Measurements from ENCODE around the gene LEAP2.

LEAP2 gene

DNA sequence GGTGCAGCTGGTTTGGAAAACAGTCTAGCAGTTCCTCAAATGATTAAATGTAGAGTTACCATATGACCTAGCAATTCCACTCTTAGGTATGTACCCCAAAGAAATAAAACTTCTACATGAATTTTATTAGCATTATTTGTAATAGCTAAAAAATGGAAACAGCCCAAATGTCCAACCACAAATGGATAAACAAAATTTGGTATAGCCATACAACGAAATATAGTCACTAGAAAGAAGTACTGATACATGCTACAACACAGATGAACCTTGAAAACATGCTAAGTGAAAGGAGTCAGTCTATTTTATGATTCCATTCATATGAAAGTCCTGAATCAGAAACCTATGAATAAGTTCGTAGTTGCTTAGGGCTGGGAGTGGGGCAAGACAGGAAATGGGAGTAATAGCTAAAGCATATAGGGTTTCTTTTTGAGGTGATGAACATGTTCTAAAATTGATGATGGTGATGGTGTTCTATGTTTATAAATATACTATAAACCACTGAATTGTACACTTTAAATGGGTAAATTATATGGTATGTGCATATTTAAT lies 13.5 kb upstream of the LEAP2 start (continued):
- no peak for TF ChIP-seq ZFHX2 (tag by site-specific recombination; conservative IDR thresholded peaks at IDR 0.05)

DNA sequence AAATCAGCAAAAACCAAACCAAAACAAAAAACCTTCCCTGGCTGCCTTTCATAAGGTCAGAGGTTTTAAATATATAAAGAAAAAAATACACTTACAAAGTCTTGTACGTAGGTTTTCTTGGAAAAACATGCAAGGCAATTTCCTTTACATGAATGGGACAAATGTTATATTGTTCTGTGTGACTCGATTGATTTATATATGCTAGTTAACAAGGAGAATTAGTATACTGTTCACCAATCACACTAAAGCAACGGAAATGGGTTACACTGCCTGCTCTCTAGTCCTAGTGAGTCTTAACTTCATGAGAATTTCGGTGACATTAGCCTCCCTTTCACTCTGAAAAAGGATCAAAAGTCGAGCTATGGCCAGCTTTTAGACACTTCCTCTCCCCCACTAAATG lies 12.7 kb upstream of the LEAP2 start:
- Histone ChIP-seq H3K27ac (ENCODE audit: extremely low read depth, low read depth, low read length) (no peak overlapping the region), H3K4me1 (ENCODE audit: control insufficient read depth, insufficient read depth, low read length) (0 out of 2 replicates have a peak, but pooled peaks cover 2% of the 10 kb centered on the region), H3K4me3 (ENCODE audit: low read depth, low read length) (no peak overlapping the region), H3K36me3 (ENCODE audit: control insufficient read depth in 2 of 2, insufficient read depth in 1 of 2, low read length in 2 of 2) (no peaks in the 10 kb centered on the region), H3K9me3 (ENCODE audit: control insufficient read depth, insufficient read depth, low read depth, low read length) (no peaks in the 10 kb centered on the region)
- TF ChIP-seq, protein P1, sequence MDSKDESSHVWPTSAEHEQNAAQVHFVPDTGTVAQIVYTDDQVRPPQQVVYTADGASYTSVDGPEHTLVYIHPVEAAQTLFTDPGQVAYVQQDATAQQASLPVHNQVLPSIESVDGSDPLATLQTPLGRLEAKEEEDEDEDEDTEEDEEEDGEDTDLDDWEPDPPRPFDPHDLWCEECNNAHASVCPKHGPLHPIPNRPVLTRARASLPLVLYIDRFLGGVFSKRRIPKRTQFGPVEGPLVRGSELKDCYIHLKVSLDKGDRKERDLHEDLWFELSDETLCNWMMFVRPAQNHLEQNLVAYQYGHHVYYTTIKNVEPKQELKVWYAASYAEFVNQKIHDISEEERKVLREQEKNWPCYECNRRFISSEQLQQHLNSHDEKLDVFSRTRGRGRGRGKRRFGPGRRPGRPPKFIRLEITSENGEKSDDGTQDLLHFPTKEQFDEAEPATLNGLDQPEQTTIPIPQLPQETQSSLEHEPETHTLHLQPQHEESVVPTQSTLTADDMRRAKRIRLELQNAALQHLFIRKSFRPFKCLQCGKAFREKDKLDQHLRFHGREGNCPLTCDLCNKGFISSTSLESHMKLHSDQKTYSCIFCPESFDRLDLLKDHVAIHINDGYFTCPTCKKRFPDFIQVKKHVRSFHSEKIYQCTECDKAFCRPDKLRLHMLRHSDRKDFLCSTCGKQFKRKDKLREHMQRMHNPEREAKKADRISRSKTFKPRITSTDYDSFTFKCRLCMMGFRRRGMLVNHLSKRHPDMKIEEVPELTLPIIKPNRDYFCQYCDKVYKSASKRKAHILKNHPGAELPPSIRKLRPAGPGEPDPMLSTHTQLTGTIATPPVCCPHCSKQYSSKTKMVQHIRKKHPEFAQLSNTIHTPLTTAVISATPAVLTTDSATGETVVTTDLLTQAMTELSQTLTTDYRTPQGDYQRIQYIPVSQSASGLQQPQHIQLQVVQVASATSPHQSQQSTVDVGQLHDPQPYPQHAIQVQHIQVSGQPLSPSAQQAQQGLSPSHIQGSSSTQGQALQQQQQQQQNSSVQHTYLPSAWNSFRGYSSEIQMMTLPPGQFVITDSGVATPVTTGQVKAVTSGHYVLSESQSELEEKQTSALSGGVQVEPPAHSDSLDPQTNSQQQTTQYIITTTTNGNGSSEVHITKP (tag by site-specific recombination; IDR thresholded peaks at IDR 0.05) = no peak
- TF ChIP-seq ZNF19 (tag by site-specific recombination; IDR thresholded peaks at IDR 0.05; ENCODE audit: low read depth) (no peak), TRIM28 (IDR thresholded peaks at IDR 0.05; ENCODE audit: borderline replicate concordance, low read length) (no peak), ZNF394 (tag by site-specific recombination; IDR thresholded peaks at IDR 0.05; ENCODE audit: borderline replicate concordance) (no peak), EGR2 (tag by site-specific recombination; IDR thresholded peaks at IDR 0.05; ENCODE audit: low read depth) (no peak), ZNF776 (tag by site-specific recombination; IDR thresholded peaks at IDR 0.05; ENCODE audit: borderline replicate concordance) (no peak), SP2 (tag by site-specific recombination; IDR thresholded peaks at IDR 0.05) (no peak), ZFP37 (tag by site-specific recombination; IDR thresholded peaks at IDR 0.05) (no peak)
- TF ChIP-seq, protein P2, sequence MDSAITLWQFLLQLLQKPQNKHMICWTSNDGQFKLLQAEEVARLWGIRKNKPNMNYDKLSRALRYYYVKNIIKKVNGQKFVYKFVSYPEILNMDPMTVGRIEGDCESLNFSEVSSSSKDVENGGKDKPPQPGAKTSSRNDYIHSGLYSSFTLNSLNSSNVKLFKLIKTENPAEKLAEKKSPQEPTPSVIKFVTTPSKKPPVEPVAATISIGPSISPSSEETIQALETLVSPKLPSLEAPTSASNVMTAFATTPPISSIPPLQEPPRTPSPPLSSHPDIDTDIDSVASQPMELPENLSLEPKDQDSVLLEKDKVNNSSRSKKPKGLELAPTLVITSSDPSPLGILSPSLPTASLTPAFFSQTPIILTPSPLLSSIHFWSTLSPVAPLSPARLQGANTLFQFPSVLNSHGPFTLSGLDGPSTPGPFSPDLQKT (IDR thresholded peaks at IDR 0.05; ENCODE audit: borderline replicate concordance, low read depth, low read length) = no peak
- TF ChIP-seq, protein P3, sequence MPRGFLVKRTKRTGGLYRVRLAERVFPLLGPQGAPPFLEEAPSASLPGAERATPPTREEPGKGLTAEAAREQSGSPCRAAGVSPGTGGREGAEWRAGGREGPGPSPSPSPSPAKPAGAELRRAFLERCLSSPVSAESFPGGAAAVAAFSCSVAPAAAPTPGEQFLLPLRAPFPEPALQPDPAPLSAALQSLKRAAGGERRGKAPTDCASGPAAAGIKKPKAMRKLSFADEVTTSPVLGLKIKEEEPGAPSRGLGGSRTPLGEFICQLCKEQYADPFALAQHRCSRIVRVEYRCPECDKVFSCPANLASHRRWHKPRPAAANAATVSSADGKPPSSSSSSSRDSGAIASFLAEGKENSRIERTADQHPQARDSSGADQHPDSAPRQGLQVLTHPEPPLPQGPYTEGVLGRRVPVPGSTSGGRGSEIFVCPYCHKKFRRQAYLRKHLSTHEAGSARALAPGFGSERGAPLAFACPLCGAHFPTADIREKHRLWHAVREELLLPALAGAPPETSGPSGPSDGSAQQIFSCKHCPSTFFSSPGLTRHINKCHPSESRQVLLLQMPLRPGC (tag by site-specific recombination; IDR thresholded peaks at IDR 0.05) = no peak
- POLR2A ChIA-PET = no interaction called here
- CTCF ChIA-PET = interaction anchor here (0.5 to 0.9 kb wide), 2 partner anchors 333 to 357 kb away, joined by 3 read pairs; no protein-coding TSS in a partner anchor

DNA sequence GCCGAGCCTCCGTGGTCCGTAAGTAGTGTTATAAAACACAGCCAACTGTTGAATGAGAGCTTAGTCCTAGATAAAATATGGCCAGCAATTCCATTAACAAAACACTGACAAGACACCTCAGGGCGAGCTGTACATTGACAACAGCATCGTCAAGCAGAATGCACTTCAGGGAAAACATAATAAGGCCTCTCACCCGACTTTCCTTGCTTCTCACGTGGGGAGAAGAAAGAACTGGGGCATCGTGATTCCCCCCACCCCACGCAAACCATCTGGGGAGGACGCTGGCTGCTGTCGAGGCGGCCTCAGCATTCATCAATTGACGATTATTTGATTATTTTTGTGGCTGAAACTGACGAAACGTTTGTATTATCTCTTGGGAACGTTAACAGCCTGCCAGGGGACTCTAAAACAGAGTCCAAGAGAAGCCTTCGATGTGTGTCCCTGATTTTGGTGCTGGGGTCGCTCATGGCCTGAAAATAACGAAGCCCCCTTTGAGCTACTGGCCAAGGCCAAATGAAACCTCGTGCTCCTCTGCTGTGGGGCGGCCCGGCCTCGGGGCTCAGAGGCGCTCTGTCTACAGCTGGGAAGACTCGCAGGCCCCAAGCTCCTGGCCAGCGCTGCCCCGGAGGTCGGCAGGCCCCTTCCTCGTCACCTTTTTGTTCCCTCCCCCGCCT lies 7.7 kb upstream of the LEAP2 start:
- Histone ChIP-seq H3K4me1 (ENCODE audit: control insufficient read depth, insufficient read depth, low read length) (peaks cover 6% of the 10 kb centered on the region; the same call in 1 of the 2 replicates), H3K36me3 (ENCODE audit: control insufficient read depth in 2 of 2, insufficient read depth in 1 of 2, low read length in 2 of 2) (peaks cover 13 to 31% of the 10 kb centered on the region in 2 experiments; a peak in 2 of 3 replicates), H3K4me3 (ENCODE audit: low read depth, low read length) (peak overlapping the region; percentile 96), H3K9me3 (ENCODE audit: control insufficient read depth, insufficient read depth, low read depth, low read length) (no peaks in the 10 kb centered on the region), H3K27ac (ENCODE audit: extremely low read depth, low read depth, low read length) (peak overlapping the region; percentile 50)
- ChIA-PET CTCF (interaction anchor here (0.6 to 1.5 kb wide), 8 partner anchors 9 to 703 kb away, joined by 3 to 6 read pairs (median 4); no protein-coding TSS in a partner anchor), POLR2A (interaction anchor here (0.8 to 2.2 kb wide), 10 partner anchors 11 to 572 kb away, joined by 3 to 12 read pairs (median 4); partner anchors contain the start of genes HSPA4 and KIF3A)
- TF ChIP-seq ZNF146 (tag by site-specific recombination; IDR thresholded peaks at IDR 0.05) = 0 out of 2 replicates have a peak, but pooled peaks have one; percentile 6
- TF ChIP-seq ZNF302 (tag by site-specific recombination; IDR thresholded peaks at IDR 0.05; ENCODE audit: low read depth) = no peak
- no peak for TF ChIP-seq ZNF223 (tag by site-specific recombination; IDR thresholded peaks at IDR 0.05)
- TF ChIP-seq ZNF658 (tag by site-specific recombination; IDR thresholded peaks at IDR 0.05) = no peak
- TF ChIP-seq, protein P4, sequence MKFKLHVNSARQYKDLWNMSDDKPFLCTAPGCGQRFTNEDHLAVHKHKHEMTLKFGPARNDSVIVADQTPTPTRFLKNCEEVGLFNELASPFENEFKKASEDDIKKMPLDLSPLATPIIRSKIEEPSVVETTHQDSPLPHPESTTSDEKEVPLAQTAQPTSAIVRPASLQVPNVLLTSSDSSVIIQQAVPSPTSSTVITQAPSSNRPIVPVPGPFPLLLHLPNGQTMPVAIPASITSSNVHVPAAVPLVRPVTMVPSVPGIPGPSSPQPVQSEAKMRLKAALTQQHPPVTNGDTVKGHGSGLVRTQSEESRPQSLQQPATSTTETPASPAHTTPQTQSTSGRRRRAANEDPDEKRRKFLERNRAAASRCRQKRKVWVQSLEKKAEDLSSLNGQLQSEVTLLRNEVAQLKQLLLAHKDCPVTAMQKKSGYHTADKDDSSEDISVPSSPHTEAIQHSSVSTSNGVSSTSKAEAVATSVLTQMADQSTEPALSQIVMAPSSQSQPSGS (tag by site-specific recombination; IDR thresholded peaks at IDR 0.05; ENCODE audit: low read depth) = no peak
- 0 out of 2 replicates have a peak, but pooled peaks have one; percentile 32 for TF ChIP-seq REPIN1 (tag by site-specific recombination; IDR thresholded peaks at IDR 0.05; ENCODE audit: low read depth)
- TF ChIP-seq BCL11B (tag by site-specific recombination; IDR thresholded peaks at IDR 0.05; ENCODE audit: low read depth) = 0 out of 2 replicates have a peak, but pooled peaks have one; percentile 75
- TF ChIP-seq ZNF561 (tag by site-specific recombination; IDR thresholded peaks at IDR 0.05; ENCODE audit: borderline replicate concordance) = peak; percentile 40; the same call in 1 of the 2 replicates
- TF ChIP-seq ZNF785 (tag by site-specific recombination; IDR thresholded peaks at IDR 0.05) = no peak
- TF ChIP-seq ZNF155 (tag by site-specific recombination; IDR thresholded peaks at IDR 0.05) = no peak
- TF ChIP-seq IKZF3 (tag by site-specific recombination; IDR thresholded peaks at IDR 0.05) = no peak
- no peak for TF ChIP-seq ZNF707 (tag by site-specific recombination; IDR thresholded peaks at IDR 0.05)
- TF ChIP-seq ZNF548 (tag by site-specific recombination; IDR thresholded peaks at IDR 0.05) = no peak
- TF ChIP-seq SCRT2 (tag by site-specific recombination; IDR thresholded peaks at IDR 0.05) = peak; percentile 79
